Left colon (tissue), 2 donors: ENCODE measurements around the gene NUP160. TPM values are rescaled to one million over a fixed set of nuclear protein-coding genes. Genes with fewer than 3 reads are reported as not detected.
"Not testable (repeated sequence)": the region's sequence is repeated elsewhere in the genome, so short reads cannot be mapped to it uniquely, and the experiment has no call there.

Source experiments
- ATAC-seq: fragments of 200-7000 bp; cut with Tn5 transposase; one replicate; pipeline ENCODE4 v1.9.1; 2020; ENCODE audit warnings: mild to moderate bottlenecking, moderate library complexity
- DNase-seq, 2 donors: peaks; one replicate each; pipeline ENCODE4 v3.0.0-alpha.2; 2020
- intact Hi-C, 2 donors: fragments of 100-400 bp; cut with DNase I in 1 of 2; cut with micrococcal nuclease in 1 of 2; formaldehyde crosslinking; loops; one replicate each; pipeline versions ENCODE4 v1.11.2 to v1.14.0; 2022; cut with DNase I, micrococcal nuclease
- long read RNA-seq: library from polyadenylated mRNA; unstranded; transcript quantifications from one replicate; pipeline ENCODE4 v2.0.0, GENCODE V29; 2021
- total RNA-seq, 2 donors: library from RNA; stranded (reverse); fragmentation: NEBNext Ultra II Directional; extraction: Animal tissue kit (Norgen Biotek cat#: 25700); gene quantifications; one replicate each; pipeline ENCODE4 v1.2.1, GENCODE V29; 2021
- donor health status: DM: no; HTN: no; CAD: no.
- donor health status: DM: yes; HTN: yes; CAD: no.

The NUP160 gene
- total RNA-seq: 10 to 100 TPM; 17.2 to 23.4 TPM
- long read RNA-seq, full-length matches to known transcripts: 7 of 11 reads
- long read RNA-seq, partial matches to known transcripts: 3 of 11 reads
- long read RNA-seq, other reads (novel, unspliced or antisense): 1 of 11 reads

DNA sequence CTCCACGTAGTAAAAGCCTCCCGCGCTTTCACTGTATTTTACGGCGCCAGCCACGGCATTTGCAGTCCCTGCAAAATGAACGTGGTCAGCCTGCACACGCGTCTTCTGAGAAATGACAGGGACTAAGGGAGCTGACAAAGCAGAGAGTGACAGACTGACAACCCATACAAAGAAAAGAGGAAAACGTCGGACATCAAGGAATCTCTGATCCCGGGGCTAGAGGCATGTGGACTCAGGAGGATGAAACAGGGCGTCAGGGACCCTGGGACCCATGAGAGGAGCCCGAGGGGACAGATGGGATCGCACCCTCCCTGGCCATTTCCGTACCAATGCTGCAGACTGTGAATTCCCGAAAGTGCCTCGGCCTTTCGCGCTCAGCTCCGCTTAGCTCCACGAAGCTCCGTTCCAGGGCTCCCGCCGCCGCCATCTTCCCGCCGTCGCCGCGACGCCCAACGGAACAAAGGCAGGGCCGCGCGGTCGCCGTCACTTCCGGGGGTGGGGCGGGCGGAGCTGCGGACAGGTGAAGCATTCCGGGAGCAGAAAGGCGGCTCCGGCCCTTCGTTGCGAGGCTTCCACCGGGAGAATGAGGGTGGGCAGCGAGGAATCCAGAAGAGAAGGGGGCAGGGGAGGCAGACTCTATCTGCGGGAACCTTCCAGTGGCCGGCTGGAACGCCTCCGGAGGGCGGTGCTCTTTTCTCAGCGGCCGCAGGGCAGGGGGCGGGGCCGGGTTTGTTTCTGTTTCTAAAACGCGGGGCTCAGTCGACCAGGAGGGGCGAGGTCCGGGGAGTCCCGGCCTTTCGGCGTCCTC lies at the start of gene NUP160:
NUP160 (minus strand) TSS at position 459 of the 808 bp plus-strand sequence; CDS start at position 427, 32 bp downstream.
- intact Hi-C loops: no loop called here
- DNase-seq: peak; percentile 82 to 93
- ATAC-seq: peak; percentile 93

DNA sequence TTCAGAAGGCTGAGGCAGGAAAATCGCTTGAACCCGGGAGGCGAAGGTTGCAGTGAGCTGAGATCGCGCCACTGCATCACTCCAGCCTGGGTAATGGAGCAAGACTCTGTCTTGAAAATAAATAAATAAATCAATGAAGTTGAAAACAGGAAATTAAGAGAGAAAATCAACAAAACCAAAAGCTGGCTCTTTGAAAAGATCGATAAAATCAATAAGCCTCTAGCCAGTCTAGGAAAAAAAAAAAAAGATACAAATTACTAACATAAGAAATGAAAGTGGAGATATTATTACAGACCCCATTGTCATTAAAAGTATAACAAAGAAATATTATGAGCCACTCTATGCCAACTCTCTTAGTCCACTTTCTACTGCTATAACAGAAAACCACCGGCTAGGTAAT lies 48.0 kb upstream of the NUP160 start:
- DNase-seq (no peak), ATAC-seq (no peak)
- intact Hi-C loops: no loop called here

DNA sequence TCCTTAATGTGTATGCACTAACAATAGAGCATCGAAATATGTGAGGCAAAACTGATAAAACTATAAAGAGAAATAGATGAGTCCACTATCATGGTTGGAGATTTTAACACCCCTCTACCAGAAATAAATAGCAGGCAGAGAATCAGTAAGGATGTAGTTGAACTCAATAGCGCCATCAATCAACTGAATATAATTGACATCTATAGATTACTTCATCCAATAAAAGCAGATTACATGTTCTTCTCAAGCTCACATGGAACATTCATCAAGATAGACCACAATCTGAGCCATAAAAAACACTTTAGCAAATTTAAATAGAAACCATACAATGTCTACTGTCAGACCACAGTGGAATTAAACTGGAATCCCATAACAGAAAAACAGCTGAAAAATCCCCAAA lies 46.9 kb upstream of the NUP160 start:
- ATAC-seq: no peak

GRCh38 chr11:47892546-47893276 lies 44.6 kb upstream of the NUP160 start:
- DNase-seq, intact Hi-C loops, ATAC-seq: not testable (repeated sequence)

More for the DNA sequence above, 46.9 kb upstream of the NUP160 start:
- intact Hi-C loops: no loop called here
- no peak for DNase-seq

GRCh38 chr11:47891886-47892285 lies 43.7 kb upstream of the NUP160 start:
- intact Hi-C loops: no loop called here
- no peak for DNase-seq
- no peak for ATAC-seq

DNA sequence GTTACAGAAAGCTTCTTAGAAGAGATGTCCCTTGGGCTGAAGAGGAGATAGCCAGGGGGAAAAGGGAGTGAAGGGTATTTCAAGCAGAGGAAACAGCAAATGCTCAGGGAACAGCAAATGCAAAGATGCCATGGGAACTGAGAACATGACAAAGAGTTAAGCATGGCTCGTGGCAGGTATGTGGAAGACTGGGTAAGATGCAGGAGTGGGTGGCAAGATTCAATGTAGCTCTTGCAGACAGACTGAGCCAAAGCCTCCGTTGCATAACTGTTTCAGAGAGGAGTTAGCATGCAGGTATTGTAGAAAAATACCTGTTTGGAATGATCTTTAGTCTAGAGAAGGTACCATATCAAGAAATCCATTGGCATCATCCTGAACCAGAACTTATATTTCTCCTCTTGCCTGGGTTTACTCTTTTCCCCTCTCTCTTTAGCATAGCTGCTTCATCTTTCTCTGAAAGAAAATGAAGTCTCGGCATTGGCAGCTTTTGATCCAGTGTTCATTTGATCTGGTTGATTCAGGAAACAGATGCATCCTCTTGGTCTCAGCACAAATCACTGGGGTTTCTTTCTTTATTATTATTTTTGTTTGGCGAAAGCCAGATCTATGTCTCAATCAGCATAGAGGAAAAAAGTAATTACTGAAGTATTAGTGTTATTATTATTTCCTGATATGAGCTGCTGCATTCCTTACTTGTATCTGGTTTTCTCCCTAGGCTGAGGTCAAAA lies 41.7 kb upstream of the NUP160 start:
- intact Hi-C loops: no loop called here

GRCh38 chr11:47887910-47888569 lies 39.9 kb upstream of the NUP160 start:
- DNase-seq (no peak), ATAC-seq (no peak)
- intact Hi-C loops: no loop called here

More for the DNA sequence above, 41.7 kb upstream of the NUP160 start:
- DNase-seq (no peak), ATAC-seq (no peak)

DNA sequence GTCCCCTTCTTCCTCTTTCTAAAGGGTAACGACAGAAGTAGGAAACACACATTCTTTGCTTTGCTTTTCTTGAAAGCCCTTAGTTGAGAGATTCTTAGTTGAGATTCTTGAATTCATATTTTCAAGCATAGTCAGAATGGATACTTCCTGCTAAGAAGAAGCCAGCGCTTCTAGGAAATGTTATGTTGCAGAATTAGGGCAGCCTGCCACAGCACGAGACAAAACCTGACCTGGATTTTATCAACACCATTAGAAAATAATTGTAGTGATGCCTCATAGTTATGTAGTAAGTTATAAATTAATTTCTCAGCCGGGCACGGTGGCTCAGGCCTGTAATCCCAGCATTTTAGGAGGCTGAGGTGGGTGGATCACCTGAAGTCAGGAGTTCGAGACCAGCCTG lies 37.9 kb upstream of the NUP160 start:
- no peak for ATAC-seq
- no peak for DNase-seq
- intact Hi-C loops: no loop called here

- DNase-seq, ATAC-seq, intact Hi-C loops: not testable (repeated sequence)
These were observed 34.3 kb upstream of the NUP160 start for GRCh38 chr11:47882437-47882836.

DNA sequence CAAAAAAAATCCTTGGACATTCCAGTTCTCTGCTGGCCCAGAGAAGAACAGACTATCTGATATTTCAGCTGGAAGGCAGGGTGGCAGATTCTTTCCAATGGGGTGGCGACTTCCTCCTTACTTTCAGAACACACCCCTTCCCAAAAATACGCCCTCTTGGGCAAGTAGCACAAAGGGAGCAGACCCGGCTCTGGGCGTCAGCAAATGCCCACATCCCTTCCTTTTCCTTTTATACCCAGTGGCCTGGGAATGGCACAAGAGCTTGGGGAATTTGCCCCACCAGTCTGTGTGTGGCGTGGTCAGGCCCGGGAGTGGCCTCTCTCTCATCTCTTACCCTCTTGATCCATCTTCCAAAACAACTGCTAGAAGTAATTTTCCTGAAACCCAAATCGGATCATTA lies 33.0 kb upstream of the NUP160 start:
- ATAC-seq: no peak

GRCh38 chr11:47879259-47880158 lies 31.4 kb upstream of the NUP160 start:
- intact Hi-C loops: no loop called here
- ATAC-seq: no peak
- no peak for DNase-seq

More for the DNA sequence above, 33.0 kb upstream of the NUP160 start:
- no peak for DNase-seq
- intact Hi-C loops: no loop called here

- DNase-seq, ATAC-seq, intact Hi-C loops: not testable (repeated sequence)
These were observed 27.7 kb upstream of the NUP160 start for GRCh38 chr11:47875858-47876257.

GRCh38 chr11:47870404-47870803 lies 22.3 kb upstream of the NUP160 start:
- ATAC-seq (peak; percentile 12), DNase-seq (no peak)
- intact Hi-C loops: no loop called here

DNA sequence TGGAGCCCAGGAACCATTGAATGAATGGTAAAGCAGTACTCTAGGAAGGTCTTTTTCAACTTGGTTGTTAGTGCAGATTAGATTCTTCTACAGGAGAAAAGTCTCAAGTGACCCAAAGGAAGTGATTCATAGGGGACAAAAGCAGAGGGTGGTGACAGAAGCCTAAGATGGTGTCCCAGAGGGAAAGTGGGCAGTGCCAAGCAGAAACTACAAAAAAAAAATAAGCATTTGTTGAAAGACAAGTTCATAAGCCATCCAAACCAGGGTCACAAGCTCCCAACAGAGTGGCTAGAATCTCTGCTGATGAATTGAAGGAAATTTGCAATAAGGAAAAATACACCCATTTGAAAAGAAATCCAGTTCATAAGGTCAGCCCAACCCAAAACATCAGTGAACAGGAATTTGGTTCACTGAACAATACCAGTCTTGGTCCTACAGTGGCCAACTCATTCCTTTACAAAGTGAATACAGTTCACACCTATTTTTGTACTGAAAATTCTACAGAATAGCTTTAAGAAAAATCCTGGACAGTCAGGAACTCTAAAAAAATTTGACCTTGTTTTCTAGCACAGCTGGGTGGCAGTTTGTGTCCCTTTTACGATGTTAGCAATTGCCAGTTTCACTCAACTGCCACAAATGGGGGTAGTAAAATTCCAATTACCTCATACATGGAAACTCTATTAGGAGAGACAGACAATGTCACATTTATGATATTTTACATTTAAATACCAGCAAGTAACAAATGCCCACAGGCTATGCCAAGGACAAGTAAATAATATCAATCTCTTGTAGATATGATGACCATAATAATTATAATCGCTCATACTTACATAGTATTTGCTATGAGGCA lies 21.6 kb upstream of the NUP160 start:
- no peak for DNase-seq
- ATAC-seq: peak; percentile 23
- intact Hi-C loops: no loop called here

DNA sequence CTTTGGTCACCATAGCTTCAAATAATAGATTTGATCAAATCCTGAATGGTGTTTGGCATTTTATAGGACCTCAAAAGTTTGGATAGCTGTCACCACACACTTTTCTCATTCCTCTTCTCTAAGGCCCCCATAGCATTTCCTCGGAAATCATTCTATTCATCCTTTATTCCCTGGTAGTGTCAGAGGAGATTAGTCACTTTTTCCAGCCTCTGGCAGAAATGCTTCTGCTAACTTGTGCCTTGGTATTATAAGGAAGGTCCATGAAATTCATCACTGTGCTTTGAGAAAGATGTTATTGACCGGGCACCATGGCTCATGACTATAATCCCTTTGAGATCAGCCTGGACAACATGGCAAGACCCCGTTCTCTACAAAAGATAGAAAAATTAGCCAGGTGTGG lies 19.7 kb upstream of the NUP160 start:
- ATAC-seq: no peak
- no peak for DNase-seq
- intact Hi-C loops: no loop called here

DNA sequence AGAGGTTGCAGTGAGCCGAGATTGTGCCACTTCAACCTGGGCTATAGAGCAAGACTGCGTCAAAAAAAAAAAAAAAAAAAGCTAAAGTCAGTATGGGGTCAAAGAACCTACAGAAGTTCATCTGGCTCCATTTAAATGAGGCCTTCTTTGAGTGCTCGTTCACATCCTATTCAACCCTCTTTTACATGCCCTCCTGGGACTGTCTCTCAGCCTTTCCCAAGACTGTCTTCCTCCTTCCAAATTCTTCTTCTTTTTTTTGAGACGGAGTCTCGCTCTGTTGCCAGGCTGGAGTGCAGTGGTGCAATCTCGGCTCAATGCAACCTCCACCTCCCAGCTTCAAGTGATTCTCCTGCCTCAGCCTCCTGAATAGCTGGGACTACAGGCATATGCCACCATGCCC lies 18.7 kb upstream of the NUP160 start:
- intact Hi-C loops, ATAC-seq, DNase-seq: not testable (repeated sequence)

DNA sequence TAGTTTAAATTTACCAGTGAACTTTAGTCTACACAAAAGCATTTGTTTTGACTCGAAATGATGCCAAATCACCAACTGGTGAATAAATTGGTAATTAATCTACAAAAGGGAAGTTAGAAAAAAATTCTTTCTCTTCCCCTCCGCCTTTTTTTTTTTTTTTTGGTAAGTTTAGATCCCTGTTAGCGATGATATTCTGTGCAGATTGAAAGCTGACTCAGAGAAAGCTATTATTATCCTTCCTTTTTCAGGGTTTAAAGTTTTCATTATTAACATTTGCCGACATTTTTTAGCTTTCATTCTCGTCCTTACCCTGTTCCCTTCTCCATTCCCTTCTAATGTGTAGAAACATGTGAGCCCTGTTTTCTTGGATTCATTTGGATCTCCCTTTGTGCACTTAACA lies 16.8 kb upstream of the NUP160 start:
- no peak for DNase-seq
- no peak for ATAC-seq
- intact Hi-C loops: no loop called here
